HepG2 (cell line): Measurements from ENCODE around the gene HNRNPH3. TPM values are rescaled to one million over a fixed set of nuclear protein-coding genes. Genes with fewer than 3 reads are reported as not detected.

Experiments used
- ATF1 ChIP-seq: IDR thresholded peaks from 2 replicates; pipeline ENCODE4 v1.6.1; 2016; ENCODE audit warnings: mild to moderate bottlenecking, control low read depth
- GLI4 ChIP-seq: sonication (generic); formaldehyde crosslinking; IDR thresholded peaks from 2 replicates; pipeline ENCODE4 v1.5.1; 2020; ENCODE audit warnings: missing genetic modification reagents, mild to moderate bottlenecking, moderate library complexity, borderline replicate concordance
- GLMP ChIP-seq: sonication (generic); formaldehyde crosslinking; IDR thresholded peaks from 2 replicates; pipeline ENCODE4 v1.9.0; 2021; ENCODE audit warnings: missing genetic modification reagents, mild to moderate bottlenecking, borderline replicate concordance
- HMGA1 ChIP-seq: sonication (generic); formaldehyde crosslinking; conservative IDR thresholded peaks from 2 replicates; pipeline ENCODE4 v1.4.0; 2020; ENCODE audit warnings: missing genetic modification reagents
- HNRNPK ChIP-seq: fragments of 200-400 bp; formaldehyde crosslinking; IDR thresholded peaks from 2 replicates; pipeline ENCODE4 v1.6.1; 2018; ENCODE audit warnings: low read length, low read depth, moderate library complexity, mild to moderate bottlenecking; ENCODE audit not compliant: poor library complexity, severe bottlenecking
- IKZF4 ChIP-seq: sonication (generic); formaldehyde crosslinking; IDR thresholded peaks from 2 replicates; pipeline ENCODE4 v1.5.1; 2020; ENCODE audit warnings: borderline replicate concordance, mild to moderate bottlenecking, low read depth, missing genetic modification reagents; ENCODE audit errors: not compliant biosample characterization
- JDP2 ChIP-seq: sonication (generic); formaldehyde crosslinking; IDR thresholded peaks from 2 replicates; pipeline ENCODE4 v1.8.1; 2022; ENCODE audit warnings: missing genetic modification reagents, borderline replicate concordance
- MEIS1 ChIP-seq: sonication (generic); formaldehyde crosslinking; IDR thresholded peaks from 2 replicates; pipeline ENCODE4 v1.9.0; 2021; ENCODE audit warnings: mild to moderate bottlenecking, missing genetic modification reagents, moderate library complexity, borderline replicate concordance
- NFRKB ChIP-seq: fragments of 450-650 bp; IDR thresholded peaks from 2 replicates; pipeline ENCODE4 v1.6.1; 2017
- TEF ChIP-seq: sonication (generic); formaldehyde crosslinking; IDR thresholded peaks from 2 replicates; pipeline ENCODE4 v1.5.0; 2020; ENCODE audit warnings: missing genetic modification reagents
- ZBTB14 ChIP-seq: sonication (generic); formaldehyde crosslinking; IDR thresholded peaks from 2 replicates; pipeline ENCODE4 v1.4.0; 2020; ENCODE audit warnings: missing genetic modification reagents
- ZBTB3 ChIP-seq: sonication (generic); formaldehyde crosslinking; IDR thresholded peaks from 2 replicates; pipeline ENCODE4 v1.4.0; 2020; ENCODE audit warnings: low read depth, mild to moderate bottlenecking, moderate library complexity, missing genetic modification reagents, borderline replicate concordance
- ZBTB7B ChIP-seq: sonication (generic); formaldehyde crosslinking; IDR thresholded peaks from 2 replicates; pipeline ENCODE4 v1.4.0; 2020; ENCODE audit warnings: missing genetic modification reagents
- ZNF205 ChIP-seq: IDR thresholded peaks from 2 replicates; pipeline ENCODE4 v1.6.1; 2018; ENCODE audit warnings: missing biosample characterization, missing genetic modification reagents
- ZNF430 ChIP-seq: sonication (generic); formaldehyde crosslinking; IDR thresholded peaks from 2 replicates; pipeline ENCODE4 v1.9.0; 2021; ENCODE audit warnings: mild to moderate bottlenecking, missing genetic modification reagents
- ZNF432 ChIP-seq: sonication (generic); formaldehyde crosslinking; IDR thresholded peaks from 2 replicates; pipeline ENCODE4 v1.5.0; 2020; ENCODE audit warnings: missing genetic modification reagents, mild to moderate bottlenecking, borderline replicate concordance
- ZNF546 ChIP-seq: sonication (generic); formaldehyde crosslinking; conservative IDR thresholded peaks from 2 replicates; pipeline ENCODE4 v1.8.1; 2023; ENCODE audit warnings: mild to moderate bottlenecking, missing genetic modification reagents
- ZNF574 ChIP-seq: sonication (generic); formaldehyde crosslinking; IDR thresholded peaks from 2 replicates; pipeline ENCODE4 v1.4.0; 2020; ENCODE audit warnings: missing genetic modification reagents
- polyA plus RNA-seq, 8 experiments: library from polyadenylated mRNA; depleted of rRNA in 3 of 8; stranded (reverse) in 7 of 8; unstranded in 1 of 8; fragments of >200 nt; fragmentation: Illumina TruSeq in 4 of 8; extraction: Trizol in 4 of 8; gene quantifications; 2 replicates each; pipeline versions ENCODE4 v1.2.1 to v1.2.3, GENCODE V29; 2011 to 2016; ENCODE audit warnings: low read depth in 4 of 8, missing spikeins in 1 of 8, mixed read lengths in 1 of 8; ENCODE audit not compliant: insufficient read depth in 1 of 8
- total RNA-seq, 5 experiments: library from RNA; depleted of rRNA; stranded (reverse); fragments of >200 nt; fragmentation: Illumina TruSeq; extraction: Trizol; gene quantifications; 2 replicates each; pipeline ENCODE4 v1.2.3, GENCODE V29; 2016; ENCODE audit warnings: low read depth in 1 of 5
- TF ChIP-seq, protein P1 (sequence below): sonication (generic); formaldehyde crosslinking; IDR thresholded peaks from 2 replicates; pipeline ENCODE4 v1.8.1; 2023; ENCODE audit warnings: mild to moderate bottlenecking, inconsistent platforms, moderate library complexity, missing genetic modification reagents, borderline replicate concordance
- TF ChIP-seq, protein P2 (sequence below): sonication (generic); formaldehyde crosslinking; IDR thresholded peaks from 2 replicates; pipeline ENCODE4 v1.4.0; 2020; ENCODE audit warnings: missing genetic modification reagents

HNRNPH3 gene
- total and polyA plus RNA-seq, 2 of the 13 experiments (the other 11 are each of a cell fraction or from before 2014, with no cell fraction given), result 46.0 to 47.7 TPM

- TF ChIP-seq, protein P1, sequence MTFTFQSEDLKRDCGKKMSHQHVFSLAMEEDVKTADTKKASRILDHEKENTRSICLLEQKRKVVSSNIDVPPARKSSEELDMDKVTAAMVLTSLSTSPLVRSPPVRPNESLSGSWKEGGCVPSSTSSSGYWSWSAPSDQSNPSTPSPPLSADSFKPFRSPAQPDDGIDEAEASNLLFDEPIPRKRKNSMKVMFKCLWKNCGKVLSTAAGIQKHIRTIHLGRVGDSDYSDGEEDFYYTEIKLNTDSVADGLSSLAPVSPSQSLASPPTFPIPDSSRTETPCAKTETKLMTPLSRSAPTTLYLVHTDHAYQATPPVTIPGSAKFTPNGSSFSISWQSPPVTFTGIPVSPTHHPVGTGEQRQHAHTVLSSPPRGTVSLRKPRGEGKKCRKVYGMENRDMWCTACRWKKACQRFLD (CRISPR knock-in tag), result peak; percentile 5; the same call in 1 of the 2 replicates
- TF ChIP-seq ZBTB3 (CRISPR knock-in tag) (peak; percentile 70), ZBTB7B (CRISPR knock-in tag) (peak; percentile 83), ZNF205 (CRISPR knock-in tag) (peak; percentile 89), ZBTB14 (CRISPR knock-in tag) (no peak; the same call in 1 of the 2 replicates), IKZF4 (CRISPR knock-in tag) (peak; percentile 69), JDP2 (CRISPR knock-in tag) (0 out of 2 replicates have a peak, but pooled peaks have one; percentile 37), ZNF432 (CRISPR knock-in tag) (peak; percentile 75), ZNF546 (no peak), ATF1 (CRISPR knock-in tag) (no peak), MEIS1 (CRISPR knock-in tag) (0 out of 2 replicates have a peak, but pooled peaks have one; percentile 24), ZNF430 (CRISPR knock-in tag) (peak; percentile 90), NFRKB (no peak), GLMP (CRISPR knock-in tag) (no peak), ZNF574 (CRISPR knock-in tag) (peak; percentile 85), GLI4 (CRISPR knock-in tag) (peak; percentile 24; the same call in 1 of the 2 replicates), HMGA1 (no peak), TEF (CRISPR knock-in tag) (peak; percentile 62; the same call in 1 of the 2 replicates), HNRNPK (peak; percentile 89)
- TF ChIP-seq, protein P2, sequence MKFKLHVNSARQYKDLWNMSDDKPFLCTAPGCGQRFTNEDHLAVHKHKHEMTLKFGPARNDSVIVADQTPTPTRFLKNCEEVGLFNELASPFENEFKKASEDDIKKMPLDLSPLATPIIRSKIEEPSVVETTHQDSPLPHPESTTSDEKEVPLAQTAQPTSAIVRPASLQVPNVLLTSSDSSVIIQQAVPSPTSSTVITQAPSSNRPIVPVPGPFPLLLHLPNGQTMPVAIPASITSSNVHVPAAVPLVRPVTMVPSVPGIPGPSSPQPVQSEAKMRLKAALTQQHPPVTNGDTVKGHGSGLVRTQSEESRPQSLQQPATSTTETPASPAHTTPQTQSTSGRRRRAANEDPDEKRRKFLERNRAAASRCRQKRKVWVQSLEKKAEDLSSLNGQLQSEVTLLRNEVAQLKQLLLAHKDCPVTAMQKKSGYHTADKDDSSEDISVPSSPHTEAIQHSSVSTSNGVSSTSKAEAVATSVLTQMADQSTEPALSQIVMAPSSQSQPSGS (CRISPR knock-in tag), result peak; percentile 82
Observed at GRCh38 chr10:68331455-68332258, at the start of gene HNRNPH3 (continued).
